ENCODE results near the gene LAMA2. TPM values are rescaled to one million over a fixed set of nuclear protein-coding genes. Genes with fewer than 3 reads are reported as not detected.

Gene LAMA2
- total and polyA plus RNA-seq, 2 experiments from 2014 or later = 11.1 to 57.5 TPM

- H3K9me3 ChIP-seq (ENCODE audit: low read depth) = no peaks in the 10 kb centered on the region
- no peak for DNase-seq (ENCODE audit: low spot score)
- peaks cover 10% of the 10 kb centered on the region for H3K4me1 ChIP-seq (ENCODE audit: insufficient read depth)
- 87% methylated on average over 5 of the region's 5 CpGs for WGBS (ENCODE audit: low lambda C conversion rate, missing lambda C conversion rate)
- peak overlapping the region; percentile 8 for H3K4me3 ChIP-seq
- no peaks in the 10 kb centered on the region for H3K9me2 ChIP-seq (replicated peaks; ENCODE audit: insufficient read depth)
- H3K4me2 ChIP-seq = peak overlapping the region; percentile 84
- H3K27ac ChIP-seq = no peak overlapping the region
- no peaks in the 10 kb centered on the region for H3K36me3 ChIP-seq (replicated peaks; ENCODE audit: insufficient read depth, low read depth)
- peaks cover 14% of the 10 kb centered on the region for H3K79me2 ChIP-seq
- no peaks in the 10 kb centered on the region for H3K27me3 ChIP-seq
- no peak overlapping the region for H2AFZ ChIP-seq
- no peaks in the 10 kb centered on the region for H4K20me1 ChIP-seq (ENCODE audit: insufficient read depth, poor library complexity, severe bottlenecking)
- TF ChIP-seq CTCF (IDR thresholded peaks at IDR 0.05; ENCODE audit: poor library complexity) = no peak
- no peak for TF ChIP-seq EZH2 (IDR thresholded peaks at IDR 0.05; ENCODE audit: borderline replicate concordance)
- TF ChIP-seq EZH2phosphoT487 (IDR thresholded peaks at IDR 0.05; ENCODE audit: low read depth, severe bottlenecking, unreplicated experiment) = no peak
Measured at GRCh38 chr6:128885381-128885780, 2.4 kb downstream of the LAMA2 start.

DNA sequence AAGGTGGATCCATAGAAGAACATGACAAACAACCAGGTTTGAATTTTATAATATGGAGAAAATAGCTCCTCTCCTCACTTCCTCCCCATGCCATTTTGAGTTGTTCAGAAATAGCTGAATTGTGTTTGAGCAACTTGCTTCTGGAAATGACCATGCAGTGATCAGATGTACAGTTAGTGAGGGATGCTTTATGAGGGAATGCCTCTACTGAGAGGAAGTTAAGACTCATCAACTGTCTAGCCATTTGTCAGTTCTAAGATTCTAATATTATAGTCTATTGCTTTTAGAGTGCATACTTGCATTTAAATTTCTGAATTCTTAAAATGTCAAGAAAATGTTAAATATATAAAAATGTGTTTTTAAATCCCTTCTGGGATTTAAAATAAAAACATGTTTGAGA is 3.8 kb downstream of the LAMA2 start:
- Histone ChIP-seq H3K4me2 (no peak overlapping the region), H3K4me3 (no peak overlapping the region), H3K79me2 (peaks cover 14% of the 10 kb centered on the region), H3K4me1 (ENCODE audit: insufficient read depth) (peaks cover 10% of the 10 kb centered on the region), H3K27me3 (no peaks in the 10 kb centered on the region), H3K9me3 (ENCODE audit: low read depth) (no peaks in the 10 kb centered on the region), H3K36me3 (replicated peaks; ENCODE audit: insufficient read depth, low read depth) (no peaks in the 10 kb centered on the region), H4K20me1 (ENCODE audit: insufficient read depth, poor library complexity, severe bottlenecking) (no peaks in the 10 kb centered on the region), H2AFZ (no peak overlapping the region), H3K9me2 (replicated peaks; ENCODE audit: insufficient read depth) (no peaks in the 10 kb centered on the region), H3K27ac (no peak overlapping the region)
- TF ChIP-seq EZH2 (IDR thresholded peaks at IDR 0.05; ENCODE audit: borderline replicate concordance) (no peak), CTCF (IDR thresholded peaks at IDR 0.05; ENCODE audit: poor library complexity) (no peak), EZH2phosphoT487 (IDR thresholded peaks at IDR 0.05; ENCODE audit: low read depth, severe bottlenecking, unreplicated experiment) (no peak)
- DNase-seq (ENCODE audit: low spot score) = no peak

GRCh38 chr6:128888444-128889175 is 5.7 kb downstream of the LAMA2 start:
- WGBS (ENCODE audit: low lambda C conversion rate, missing lambda C conversion rate) = 95% methylated on average over 5 of the region's 5 CpGs
- TF ChIP-seq EZH2 (IDR thresholded peaks at IDR 0.05; ENCODE audit: borderline replicate concordance) (no peak), EZH2phosphoT487 (IDR thresholded peaks at IDR 0.05; ENCODE audit: low read depth, severe bottlenecking, unreplicated experiment) (no peak), CTCF (IDR thresholded peaks at IDR 0.05; ENCODE audit: poor library complexity) (no peak)

More at GRCh38 chr6:128888444-128889175, 5.7 kb downstream of the LAMA2 start:
- H3K27ac ChIP-seq = no peak overlapping the region
- no peaks in the 10 kb centered on the region for H4K20me1 ChIP-seq (ENCODE audit: insufficient read depth, poor library complexity, severe bottlenecking)
- no peak overlapping the region for H2AFZ ChIP-seq
- no peaks in the 10 kb centered on the region for H3K4me1 ChIP-seq (ENCODE audit: insufficient read depth)
- H3K4me2 ChIP-seq = no peak overlapping the region
- DNase-seq (ENCODE audit: low spot score) = no peak
- no peaks in the 10 kb centered on the region for H3K9me2 ChIP-seq (replicated peaks; ENCODE audit: insufficient read depth)
- H3K27me3 ChIP-seq = no peaks in the 10 kb centered on the region
- peaks cover 14% of the 10 kb centered on the region for H3K79me2 ChIP-seq
- H3K4me3 ChIP-seq = no peak overlapping the region
- H3K9me3 ChIP-seq (ENCODE audit: low read depth) = no peaks in the 10 kb centered on the region
- no peaks in the 10 kb centered on the region for H3K36me3 ChIP-seq (replicated peaks; ENCODE audit: insufficient read depth, low read depth)
